SK-N-SH (cell line): ENCODE data around the gene ADIPOR2. TPM values are rescaled to one million over a fixed set of nuclear protein-coding genes. Genes with fewer than 3 reads are reported as not detected.

Experiments
- CTCF ChIA-PET: fragments of 300-600, 350-600 bp; formaldehyde crosslinking; extraction: SDS; loops from one replicate; lab custom pipeline; 2021; lab: Yijun Ruan, JAX
- POLR2A ChIA-PET: fragments of 350-600 bp; sonication (Branson Sonifier 250); formaldehyde crosslinking; extraction: SDS; loops from one replicate; lab custom pipeline; 2020; ENCODE audit warnings: antibody characterized with exemption, inconsistent platforms; lab: Yijun Ruan, JAX
- DNase-seq: peaks from one replicate; pipeline ENCODE4 v3.0.0; 2012
- H2AFZ ChIP-seq: fragments of 200-600 bp; sonication (generic); 2 replicates; pipeline ENCODE4 v1.8.1; 2016; ENCODE audit warnings: antibody characterized with exemption, mild to moderate bottlenecking, low read depth
- H3F3A ChIP-seq: fragments of 200-600 bp; sonication (generic); replicated peaks from 2 replicates; pipeline ENCODE3; 2016; ENCODE audit warnings: antibody characterized with exemption, mild to moderate bottlenecking; ENCODE audit not compliant: insufficient read depth
- H3K27ac ChIP-seq, 2 experiments: fragments of 200-500 bp in 1 of 2; fragments of 200-600 bp in 1 of 2; sonication (Bioruptor generic) in 1 of 2; sonication (generic), shearing (Covaris generic) in 1 of 2; 2 replicates each; pipeline versions ENCODE4 v1.5.1 to v1.6.1; 2014 to 2016; ENCODE audit warnings: low read depth in 2 of 2, inconsistent platforms in 1 of 2, low read length in 1 of 2, mild to moderate bottlenecking in 1 of 2, mixed read lengths in 1 of 2
- H3K27me3 ChIP-seq: fragments of 200-600 bp; sonication (generic), shearing (Covaris generic); 2 replicates; pipeline ENCODE4 v1.6.1; 2016; ENCODE audit warnings: mixed run types; ENCODE audit not compliant: insufficient read depth
- H3K36me3 ChIP-seq, 2 experiments: fragments of 200-500 bp in 1 of 2; fragments of 200-600 bp in 1 of 2; sonication (Bioruptor generic) in 1 of 2; sonication (generic) in 1 of 2; replicated peaks in 1 of 2; 2 replicates each; pipeline versions ENCODE3 to v1.5.1; 2014 to 2016; ENCODE audit warnings: low read length in 1 of 2, mild to moderate bottlenecking in 1 of 2; ENCODE audit not compliant: insufficient read depth in 2 of 2, control insufficient read depth in 1 of 2
- H3K4me1 ChIP-seq, 2 experiments: fragments of 200-500 bp in 1 of 2; fragments of 200-600 bp in 1 of 2; sonication (Bioruptor generic) in 1 of 2; sonication (generic), shearing (Covaris generic) in 1 of 2; 2 replicates each; pipeline versions ENCODE4 v1.5.1 to v1.6.1; 2014 to 2016; ENCODE audit warnings: low read depth in 1 of 2, low read length in 1 of 2, mixed run types in 1 of 2; ENCODE audit not compliant: insufficient read depth in 2 of 2, control insufficient read depth in 1 of 2
- H3K4me2 ChIP-seq: fragments of 200-600 bp; sonication (generic), shearing (Covaris generic); 2 replicates; pipeline ENCODE4 v1.6.1; 2017; ENCODE audit warnings: mixed run types
- H3K4me3 ChIP-seq, 2 experiments: fragments of 200-500 bp in 1 of 2; fragments of 200-600 bp in 1 of 2; sonication (Bioruptor generic) in 1 of 2; sonication (generic), shearing (Covaris generic) in 1 of 2; 2 replicates each; pipeline versions ENCODE4 v1.5.1 to v1.8.1; 2014 to 2016; ENCODE audit warnings: low read depth in 2 of 2, inconsistent platforms in 1 of 2, low read length in 1 of 2, mild to moderate bottlenecking in 1 of 2, mixed read lengths in 1 of 2, moderate library complexity in 1 of 2
- H3K79me2 ChIP-seq: fragments of 200-600 bp; sonication (generic); 2 replicates; pipeline ENCODE4 v1.8.1; 2017; ENCODE audit warnings: mild to moderate bottlenecking; ENCODE audit not compliant: insufficient read depth
- H3K9ac ChIP-seq: fragments of 200-600 bp; sonication (generic); 2 replicates; pipeline ENCODE4 v1.6.1; 2017; ENCODE audit warnings: mixed run types
- H3K9me2 ChIP-seq: fragments of 200-600 bp; sonication (generic); 2 replicates; pipeline ENCODE4 v1.6.1; 2017; ENCODE audit warnings: mixed run types
- H3K9me3 ChIP-seq: fragments of 200-600 bp; sonication (generic); 2 replicates; pipeline ENCODE4 v1.6.1; 2017; ENCODE audit warnings: mixed run types, mild to moderate bottlenecking, moderate library complexity
- H4K20me1 ChIP-seq: fragments of 200-600 bp; sonication (generic); 2 replicates; pipeline ENCODE4 v1.6.1; 2017; ENCODE audit warnings: mild to moderate bottlenecking, mixed run types; ENCODE audit not compliant: insufficient read depth
- ELF1 ChIP-seq: IDR thresholded peaks from 2 replicates; pipeline ENCODE4 v1.4.0; 2012
- EP300 ChIP-seq, 2 experiments: IDR thresholded peaks; 2 replicates each; pipeline versions ENCODE4 v1.4.0 to v1.6.1; 2012; ENCODE audit warnings: borderline replicate concordance in 1 of 2, low read depth in 1 of 2, low read length in 1 of 2
- EZH2phosphoT487 ChIP-seq: fragments of 200-600 bp; sonication (generic); IDR thresholded peaks from 2 replicates; pipeline ENCODE4 v1.6.1; 2017; ENCODE audit warnings: low read depth, mixed run types, mild to moderate bottlenecking, antibody characterized with exemption, moderate library complexity, borderline replicate concordance
- FOSL2 ChIP-seq: IDR thresholded peaks from 2 replicates; pipeline ENCODE4 v1.4.0; 2012; ENCODE audit warnings: low read depth, mild to moderate bottlenecking, moderate library complexity, borderline replicate concordance
- FOXJ3 ChIP-seq: sonication (generic); formaldehyde crosslinking; IDR thresholded peaks from 2 replicates; pipeline ENCODE4 v1.5.1; 2020; ENCODE audit warnings: mild to moderate bottlenecking, missing genetic modification reagents
- FOXM1 ChIP-seq: IDR thresholded peaks from 2 replicates; pipeline ENCODE4 v1.4.0; 2012; ENCODE audit warnings: low read depth, mild to moderate bottlenecking
- GABPA ChIP-seq: IDR thresholded peaks from 2 replicates; pipeline ENCODE4 v1.4.0; 2012; ENCODE audit warnings: low read depth, mild to moderate bottlenecking
- GATA2 ChIP-seq: sonication (generic); formaldehyde crosslinking; IDR thresholded peaks from 2 replicates; pipeline ENCODE4 v1.5.0; 2020; ENCODE audit warnings: mild to moderate bottlenecking, missing genetic modification reagents
- MXI1 ChIP-seq: IDR thresholded peaks from 2 replicates; pipeline ENCODE4 v1.6.1; 2012; ENCODE audit warnings: mild to moderate bottlenecking, low read depth, low read length, improper control_type of control experiment
- NRF1 ChIP-seq: IDR thresholded peaks from 2 replicates; pipeline ENCODE4 v1.6.1; 2012; ENCODE audit warnings: low read depth, mild to moderate bottlenecking, low read length
- SMC3 ChIP-seq: IDR thresholded peaks from 2 replicates; pipeline ENCODE4 v1.6.1; 2012; ENCODE audit warnings: low read depth, low read length, improper control_type of control experiment
- TEAD4 ChIP-seq: IDR thresholded peaks from 2 replicates; pipeline ENCODE4 v1.4.0; 2012; ENCODE audit warnings: mild to moderate bottlenecking, borderline replicate concordance; ENCODE audit not compliant: insufficient read depth
- YY1 ChIP-seq: IDR thresholded peaks from 2 replicates; pipeline ENCODE4 v1.4.0; 2012; ENCODE audit warnings: low read depth, mild to moderate bottlenecking
- WGBS: methylation state at CpG from one replicate; pipeline ENCODE4 v1.1.6; 2017; ENCODE audit warnings: low lambda C conversion rate; 5-methylcytosine and 5-hydroxymethylcytosine counted together
- polyA plus RNA-seq, 3 experiments: library from polyadenylated mRNA; depleted of rRNA; stranded (reverse); fragments of >200 nt; gene quantifications; 2 replicates each; pipeline ENCODE4 v1.2.3, GENCODE V29; 2012
- TF ChIP-seq, protein P1 (sequence below): IDR thresholded peaks from 2 replicates; pipeline ENCODE4 v1.4.0; 2012; ENCODE audit warnings: low read depth, borderline replicate concordance
- TF ChIP-seq, protein P2 (sequence below): fragments of 200-600 bp; sonication (generic); IDR thresholded peaks from 2 replicates; pipeline ENCODE4 v1.6.1; 2017; ENCODE audit warnings: antibody characterized with exemption, mild to moderate bottlenecking, moderate library complexity
- TF ChIP-seq, protein P3 (sequence below): fragments of 150-350 bp; IDR thresholded peaks from 2 replicates; pipeline ENCODE4 v1.6.1; 2016; ENCODE audit warnings: mild to moderate bottlenecking, low read depth, low read length

Gene ADIPOR2
- polyA plus RNA-seq, 1 of the 3 experiments (the other 2 are of a cell fraction), result 17.1 TPM

DNA sequence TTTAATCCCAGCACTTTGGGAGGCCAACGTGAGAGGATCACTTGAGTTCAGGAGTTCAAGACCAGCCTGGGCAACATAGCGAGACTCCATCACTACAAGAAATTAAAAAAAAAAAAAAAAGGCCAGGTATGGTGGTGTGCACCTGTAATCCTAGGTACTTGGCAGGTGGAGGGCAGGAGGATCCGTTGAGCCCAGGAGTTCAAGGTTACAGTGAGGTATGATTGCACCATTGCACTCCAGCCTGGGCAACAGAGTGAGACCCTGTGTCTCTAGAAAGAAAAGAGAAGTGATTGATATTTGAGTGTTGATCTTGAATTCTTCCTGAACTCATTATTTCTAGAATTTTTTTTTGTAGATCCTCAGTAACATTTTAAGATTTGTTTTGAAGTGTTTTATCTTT lies 59.4 kb downstream of the ADIPOR2 start:
- Histone ChIP-seq H3K27me3 (no peaks in the 10 kb centered on the region), H3F3A (peaks cover 6% of the 10 kb centered on the region), H2AFZ (no peak overlapping the region), H3K9me2 (no peaks in the 10 kb centered on the region), H3K27ac (no peak overlapping the region), H3K4me2 (no peak overlapping the region), H3K9ac (no peak overlapping the region), H3K36me3 (peaks cover 6 to 17% of the 10 kb centered on the region in 2 experiments), H3K4me3 (no peak overlapping the region), H3K9me3 (peaks cover 13% of the 10 kb centered on the region; the same call in 1 of the 2 replicates), H4K20me1 (no peaks in the 10 kb centered on the region), H3K4me1 (no peaks in the 10 kb centered on the region), H3K79me2 (peaks cover 47% of the 10 kb centered on the region; the same call in 1 of the 2 replicates)
- WGBS, result 97% methylated on average over 3 of the region's 3 CpGs
- DNase-seq, result no peak
- CTCF ChIA-PET, result no interaction called here
- no peak for TF ChIP-seq ELF1
- no peak for TF ChIP-seq MXI1
- TF ChIP-seq TEAD4, result no peak
- TF ChIP-seq SMC3, result no peak
- no peak for TF ChIP-seq GATA2 (CRISPR knock-in tag)
- no peak for TF ChIP-seq GABPA
- TF ChIP-seq, protein P1, sequence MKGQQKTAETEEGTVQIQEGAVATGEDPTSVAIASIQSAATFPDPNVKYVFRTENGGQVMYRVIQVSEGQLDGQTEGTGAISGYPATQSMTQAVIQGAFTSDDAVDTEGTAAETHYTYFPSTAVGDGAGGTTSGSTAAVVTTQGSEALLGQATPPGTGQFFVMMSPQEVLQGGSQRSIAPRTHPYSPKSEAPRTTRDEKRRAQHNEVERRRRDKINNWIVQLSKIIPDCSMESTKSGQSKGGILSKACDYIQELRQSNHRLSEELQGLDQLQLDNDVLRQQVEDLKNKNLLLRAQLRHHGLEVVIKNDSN, result no peak
- TF ChIP-seq NRF1, result no peak
- TF ChIP-seq, protein P2, sequence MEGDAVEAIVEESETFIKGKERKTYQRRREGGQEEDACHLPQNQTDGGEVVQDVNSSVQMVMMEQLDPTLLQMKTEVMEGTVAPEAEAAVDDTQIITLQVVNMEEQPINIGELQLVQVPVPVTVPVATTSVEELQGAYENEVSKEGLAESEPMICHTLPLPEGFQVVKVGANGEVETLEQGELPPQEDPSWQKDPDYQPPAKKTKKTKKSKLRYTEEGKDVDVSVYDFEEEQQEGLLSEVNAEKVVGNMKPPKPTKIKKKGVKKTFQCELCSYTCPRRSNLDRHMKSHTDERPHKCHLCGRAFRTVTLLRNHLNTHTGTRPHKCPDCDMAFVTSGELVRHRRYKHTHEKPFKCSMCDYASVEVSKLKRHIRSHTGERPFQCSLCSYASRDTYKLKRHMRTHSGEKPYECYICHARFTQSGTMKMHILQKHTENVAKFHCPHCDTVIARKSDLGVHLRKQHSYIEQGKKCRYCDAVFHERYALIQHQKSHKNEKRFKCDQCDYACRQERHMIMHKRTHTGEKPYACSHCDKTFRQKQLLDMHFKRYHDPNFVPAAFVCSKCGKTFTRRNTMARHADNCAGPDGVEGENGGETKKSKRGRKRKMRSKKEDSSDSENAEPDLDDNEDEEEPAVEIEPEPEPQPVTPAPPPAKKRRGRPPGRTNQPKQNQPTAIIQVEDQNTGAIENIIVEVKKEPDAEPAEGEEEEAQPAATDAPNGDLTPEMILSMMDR, result no peak
- no peak for TF ChIP-seq FOXM1
- no peak for TF ChIP-seq EZH2phosphoT487
- TF ChIP-seq FOXJ3, result no peak
- no peak for TF ChIP-seq YY1
- no peak for TF ChIP-seq EP300 (IDR thresholded peaks at IDR 0.05; ENCODE audit: borderline replicate concordance in 1 of 2, low read depth in 1 of 2, low read length in 1 of 2)
- no peak for TF ChIP-seq FOSL2
- TF ChIP-seq, protein P3, sequence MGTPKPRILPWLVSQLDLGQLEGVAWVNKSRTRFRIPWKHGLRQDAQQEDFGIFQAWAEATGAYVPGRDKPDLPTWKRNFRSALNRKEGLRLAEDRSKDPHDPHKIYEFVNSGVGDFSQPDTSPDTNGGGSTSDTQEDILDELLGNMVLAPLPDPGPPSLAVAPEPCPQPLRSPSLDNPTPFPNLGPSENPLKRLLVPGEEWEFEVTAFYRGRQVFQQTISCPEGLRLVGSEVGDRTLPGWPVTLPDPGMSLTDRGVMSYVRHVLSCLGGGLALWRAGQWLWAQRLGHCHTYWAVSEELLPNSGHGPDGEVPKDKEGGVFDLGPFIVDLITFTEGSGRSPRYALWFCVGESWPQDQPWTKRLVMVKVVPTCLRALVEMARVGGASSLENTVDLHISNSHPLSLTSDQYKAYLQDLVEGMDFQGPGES, result no peak
- POLR2A ChIA-PET, result no interaction called here
